HepG2 (cell line): ENCODE results near the gene CHKB. TPM values are rescaled to one million over a fixed set of nuclear protein-coding genes. Genes with fewer than 3 reads are reported as not detected.
A peak's percentile ranks its signal among the peaks of the same experiment; 100 is the strongest.

Source experiments
- CREB1 ChIP-seq, 2 experiments: fragments of 450-650 bp in 1 of 2; IDR thresholded peaks; 2 replicates each; pipeline ENCODE4 v1.6.1; 2016 to 2017; ENCODE audit warnings: control low read depth in 1 of 2, mild to moderate bottlenecking in 1 of 2, missing compliant biosample characterization in 1 of 2, missing genetic modification characterization in 1 of 2
- DNMT3B ChIP-seq: conservative IDR thresholded peaks from 2 replicates; pipeline ENCODE4 v1.6.1; 2016; ENCODE audit warnings: missing biosample characterization, control low read depth
- HDAC1 ChIP-seq: sonication (generic); formaldehyde crosslinking; IDR thresholded peaks from 2 replicates; pipeline ENCODE4 v1.5.1; 2020; ENCODE audit warnings: mild to moderate bottlenecking, missing genetic modification reagents
- HNF1B ChIP-seq: sonication (generic); formaldehyde crosslinking; IDR thresholded peaks from 2 replicates; pipeline ENCODE4 v1.5.1; 2020; ENCODE audit warnings: mild to moderate bottlenecking, moderate library complexity, missing genetic modification reagents
- HOXA3 ChIP-seq: sonication (generic); formaldehyde crosslinking; IDR thresholded peaks from 2 replicates; pipeline ENCODE4 v1.5.0; 2020; ENCODE audit warnings: missing genetic modification reagents
- MED8 ChIP-seq: sonication (generic); formaldehyde crosslinking; IDR thresholded peaks from 2 replicates; pipeline ENCODE4 v1.8.1; 2023; ENCODE audit warnings: mild to moderate bottlenecking, missing genetic modification reagents; ENCODE audit not compliant: insufficient replicate concordance
- NBN ChIP-seq: fragments of 450-650 bp; conservative IDR thresholded peaks from 2 replicates; pipeline ENCODE4 v1.6.1; 2017
- PATZ1 ChIP-seq: sonication (generic); formaldehyde crosslinking; IDR thresholded peaks from 2 replicates; pipeline ENCODE4 v1.4.0; 2020; ENCODE audit warnings: missing genetic modification reagents
- SNRNP70 ChIP-seq: fragments of 200-400 bp; formaldehyde crosslinking; IDR thresholded peaks from 2 replicates; pipeline ENCODE4 v1.6.1; 2017; ENCODE audit warnings: mild to moderate bottlenecking, low read depth, low read length, moderate library complexity
- STAG1 ChIP-seq: sonication (generic); formaldehyde crosslinking; IDR thresholded peaks from 2 replicates; pipeline ENCODE4 v1.4.0; 2020; ENCODE audit warnings: missing genetic modification reagents
- TOPORS ChIP-seq: sonication (generic); formaldehyde crosslinking; IDR thresholded peaks from 2 replicates; pipeline ENCODE4 v1.8.0; 2023; ENCODE audit warnings: mild to moderate bottlenecking, missing genetic modification reagents
- ZBTB14 ChIP-seq: sonication (generic); formaldehyde crosslinking; IDR thresholded peaks from 2 replicates; pipeline ENCODE4 v1.4.0; 2020; ENCODE audit warnings: missing genetic modification reagents
- ZFP91 ChIP-seq: sonication (generic); formaldehyde crosslinking; IDR thresholded peaks from 2 replicates; pipeline ENCODE4 v1.9.0; 2022; ENCODE audit warnings: missing genetic modification reagents, mild to moderate bottlenecking, borderline replicate concordance
- ZNF18 ChIP-seq: sonication (generic); formaldehyde crosslinking; IDR thresholded peaks from 2 replicates; pipeline ENCODE4 v1.8.0; 2022; ENCODE audit warnings: mild to moderate bottlenecking, missing genetic modification reagents; ENCODE audit not compliant: insufficient replicate concordance
- ZNF232 ChIP-seq: sonication (generic); formaldehyde crosslinking; IDR thresholded peaks from 2 replicates; pipeline ENCODE4 v1.4.0; 2020; ENCODE audit warnings: missing genetic modification reagents, borderline replicate concordance
- ZNF274 ChIP-seq: sonication (generic); formaldehyde crosslinking; IDR thresholded peaks from 2 replicates; pipeline ENCODE4 v1.5.1; 2020; ENCODE audit warnings: mild to moderate bottlenecking, missing genetic modification reagents
- ZNF614 ChIP-seq: IDR thresholded peaks from 2 replicates; pipeline ENCODE4 v1.6.1; 2018; ENCODE audit warnings: missing biosample characterization, missing genetic modification reagents, inconsistent platforms, borderline replicate concordance
- ZNF747 ChIP-seq: sonication (generic); formaldehyde crosslinking; IDR thresholded peaks from 2 replicates; pipeline ENCODE4 v1.8.1; 2023; ENCODE audit warnings: missing genetic modification reagents, mild to moderate bottlenecking, borderline replicate concordance
- ZNF773 ChIP-seq: sonication (generic); formaldehyde crosslinking; IDR thresholded peaks from 2 replicates; pipeline ENCODE4 v1.4.0; 2020; ENCODE audit warnings: missing genetic modification reagents, borderline replicate concordance
- ZSCAN30 ChIP-seq: sonication (generic); formaldehyde crosslinking; IDR thresholded peaks from 2 replicates; pipeline ENCODE4 v1.5.0; 2020; ENCODE audit warnings: mild to moderate bottlenecking, missing genetic modification reagents
- polyA plus RNA-seq, 8 experiments: library from polyadenylated mRNA; depleted of rRNA in 3 of 8; stranded (reverse) in 7 of 8; unstranded in 1 of 8; fragments of >200 nt; fragmentation: Illumina TruSeq in 4 of 8; extraction: Trizol in 4 of 8; gene quantifications; 2 replicates each; pipeline versions ENCODE4 v1.2.1 to v1.2.3, GENCODE V29; 2011 to 2016; ENCODE audit warnings: low read depth in 4 of 8, missing spikeins in 1 of 8, mixed read lengths in 1 of 8; ENCODE audit not compliant: insufficient read depth in 1 of 8
- total RNA-seq, 5 experiments: library from RNA; depleted of rRNA; stranded (reverse); fragments of >200 nt; fragmentation: Illumina TruSeq; extraction: Trizol; gene quantifications; 2 replicates each; pipeline ENCODE4 v1.2.3, GENCODE V29; 2016; ENCODE audit warnings: low read depth in 1 of 5

Gene CHKB
- total and polyA plus RNA-seq, 2 of the 13 experiments (the other 11 are each of a cell fraction or from before 2014, with no cell fraction given), result 24.5 to 42.7 TPM

- TF ChIP-seq ZSCAN30 (CRISPR knock-in tag) (no peak), CREB1 (IDR thresholded peaks at IDR 0.05) (peak; percentile 79), CREB1 (CRISPR knock-in tag; IDR thresholded peaks at IDR 0.05) (peak; percentile 30), ZBTB14 (CRISPR knock-in tag) (0 out of 2 replicates have a peak, but pooled peaks have one; percentile 22), HOXA3 (CRISPR knock-in tag) (no peak), ZFP91 (CRISPR knock-in tag) (0 out of 2 replicates have a peak, but pooled peaks have one; percentile 71), ZNF747 (CRISPR knock-in tag) (no peak), ZNF773 (CRISPR knock-in tag) (no peak), TOPORS (0 out of 2 replicates have a peak, but pooled peaks have one; percentile 24), ZNF232 (0 out of 2 replicates have a peak, but pooled peaks have one; percentile 37), NBN (no peak), HDAC1 (CRISPR knock-in tag) (no peak), SNRNP70 (no peak), MED8 (CRISPR knock-in tag) (no peak), PATZ1 (CRISPR knock-in tag) (peak; percentile 21; the same call in 1 of the 2 replicates), HNF1B (CRISPR knock-in tag) (0 out of 2 replicates have a peak, but pooled peaks have one; percentile 56), DNMT3B (CRISPR knock-in tag) (no peak), STAG1 (CRISPR knock-in tag) (peak; percentile 39), ZNF18 (CRISPR knock-in tag) (peak; percentile 26), ZNF614 (0 out of 2 replicates have a peak, but pooled peaks have one; percentile 12), ZNF274 (CRISPR knock-in tag) (no peak)
Measured at GRCh38 chr22:50621948-50622722, 39.5 kb upstream of the CHKB start (continued).
